ENCODE measurements around the gene ST7.

DNA sequence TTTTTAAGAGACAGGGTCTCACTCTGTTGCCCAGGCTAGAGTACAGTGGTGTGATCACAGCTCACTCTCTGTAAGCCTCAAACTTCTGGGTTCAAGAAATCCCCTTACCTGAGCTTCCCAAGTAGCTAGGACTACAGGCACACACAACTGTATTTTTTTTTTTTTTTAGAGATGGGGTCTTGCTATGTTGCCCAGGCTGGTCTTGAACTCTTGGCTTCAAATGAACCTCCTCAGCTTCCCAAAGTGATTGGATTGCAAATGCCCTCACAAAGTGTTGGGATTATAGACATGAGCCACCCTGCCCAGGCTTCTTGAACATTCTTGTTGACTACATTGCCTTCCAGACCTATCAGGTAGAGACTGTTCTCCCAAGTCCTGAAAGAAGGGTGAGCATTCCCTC is 296.9 kb downstream of the ST7 start:
- TF ChIP-seq, protein P1, sequence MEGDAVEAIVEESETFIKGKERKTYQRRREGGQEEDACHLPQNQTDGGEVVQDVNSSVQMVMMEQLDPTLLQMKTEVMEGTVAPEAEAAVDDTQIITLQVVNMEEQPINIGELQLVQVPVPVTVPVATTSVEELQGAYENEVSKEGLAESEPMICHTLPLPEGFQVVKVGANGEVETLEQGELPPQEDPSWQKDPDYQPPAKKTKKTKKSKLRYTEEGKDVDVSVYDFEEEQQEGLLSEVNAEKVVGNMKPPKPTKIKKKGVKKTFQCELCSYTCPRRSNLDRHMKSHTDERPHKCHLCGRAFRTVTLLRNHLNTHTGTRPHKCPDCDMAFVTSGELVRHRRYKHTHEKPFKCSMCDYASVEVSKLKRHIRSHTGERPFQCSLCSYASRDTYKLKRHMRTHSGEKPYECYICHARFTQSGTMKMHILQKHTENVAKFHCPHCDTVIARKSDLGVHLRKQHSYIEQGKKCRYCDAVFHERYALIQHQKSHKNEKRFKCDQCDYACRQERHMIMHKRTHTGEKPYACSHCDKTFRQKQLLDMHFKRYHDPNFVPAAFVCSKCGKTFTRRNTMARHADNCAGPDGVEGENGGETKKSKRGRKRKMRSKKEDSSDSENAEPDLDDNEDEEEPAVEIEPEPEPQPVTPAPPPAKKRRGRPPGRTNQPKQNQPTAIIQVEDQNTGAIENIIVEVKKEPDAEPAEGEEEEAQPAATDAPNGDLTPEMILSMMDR (IDR thresholded peaks at IDR 0.05; ENCODE audit: insufficient read depth, low read depth, low read length) = no peak
- TF ChIP-seq EZH2 (IDR thresholded peaks at IDR 0.05; ENCODE audit: insufficient read depth, low read length) = no peak
